NCI-H2029 treated with DMSO at 0.1 percent for 48 hours (cell line): Measurements from ENCODE around the gene FAM32A.

ENCODE experiments used
- DNase-seq: peaks from one replicate; lab custom pipeline; 2025; lab: John Stamatoyannopoulos, UW

The FAM32A gene

DNA sequence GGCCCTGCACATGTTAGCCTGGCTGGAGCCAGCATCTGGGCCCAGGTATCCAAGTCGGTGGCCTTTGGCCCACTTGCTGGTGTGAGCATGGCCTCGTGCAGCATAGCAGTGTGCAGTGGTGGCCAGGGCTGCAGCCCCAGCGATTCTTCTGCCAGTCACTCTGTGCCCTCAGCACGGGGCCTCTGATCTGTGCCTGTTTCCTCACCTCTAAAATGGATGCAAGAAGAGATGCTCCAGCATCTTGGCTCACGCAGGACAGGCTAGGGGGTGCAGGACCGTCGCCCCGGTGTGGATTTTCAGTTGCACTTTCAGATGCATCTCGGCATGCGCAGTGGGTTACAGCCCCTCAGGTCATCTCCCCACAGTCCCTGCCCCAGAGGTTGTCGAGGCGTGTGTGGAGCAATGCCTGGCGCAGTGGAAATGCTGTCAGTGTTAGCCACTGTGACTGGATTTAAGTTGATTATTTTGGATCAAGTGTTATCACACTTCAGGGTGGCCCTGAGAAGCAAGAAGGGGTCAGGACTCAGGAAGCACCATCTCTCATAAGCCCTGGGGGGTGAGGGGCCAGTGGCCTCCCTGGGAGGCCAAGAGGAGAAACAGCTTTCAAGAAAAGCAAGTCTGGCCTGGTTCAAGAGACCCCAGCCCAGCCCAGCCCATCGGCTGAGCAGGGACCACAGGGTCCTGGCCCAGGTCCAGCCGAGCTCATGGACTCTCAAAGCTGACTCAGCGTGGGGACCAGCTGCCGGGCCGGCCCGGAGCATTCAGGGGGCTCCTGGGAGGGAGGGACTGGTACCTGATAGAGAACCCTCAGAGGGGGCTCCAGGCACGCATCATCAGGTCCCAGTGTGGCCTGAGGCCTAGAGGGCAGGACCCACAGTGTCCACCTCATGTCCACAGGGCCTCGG lies 40.3 kb downstream of the FAM32A start:
- no peak for DNase-seq

DNA sequence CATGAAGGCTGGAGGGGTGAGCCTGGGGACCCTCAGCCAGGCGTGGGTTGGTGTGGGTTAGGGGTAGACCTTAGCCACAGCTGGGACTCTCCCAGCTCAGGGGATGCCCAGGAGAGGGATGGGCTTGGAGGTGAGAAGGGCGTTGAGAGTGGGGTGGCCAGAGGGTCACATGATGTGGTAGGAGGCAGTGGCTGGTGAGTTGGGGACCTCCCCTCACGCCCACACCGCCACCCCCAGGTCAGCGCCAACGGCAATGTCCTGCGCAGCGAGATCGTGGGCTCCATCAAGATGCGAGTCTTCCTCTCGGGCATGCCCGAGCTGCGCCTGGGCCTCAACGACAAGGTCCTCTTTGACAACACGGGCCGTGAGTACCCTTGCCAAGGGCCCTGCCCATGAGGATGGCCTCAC lies 41.0 kb downstream of the FAM32A start:
- DNase-seq, result no peak

DNA sequence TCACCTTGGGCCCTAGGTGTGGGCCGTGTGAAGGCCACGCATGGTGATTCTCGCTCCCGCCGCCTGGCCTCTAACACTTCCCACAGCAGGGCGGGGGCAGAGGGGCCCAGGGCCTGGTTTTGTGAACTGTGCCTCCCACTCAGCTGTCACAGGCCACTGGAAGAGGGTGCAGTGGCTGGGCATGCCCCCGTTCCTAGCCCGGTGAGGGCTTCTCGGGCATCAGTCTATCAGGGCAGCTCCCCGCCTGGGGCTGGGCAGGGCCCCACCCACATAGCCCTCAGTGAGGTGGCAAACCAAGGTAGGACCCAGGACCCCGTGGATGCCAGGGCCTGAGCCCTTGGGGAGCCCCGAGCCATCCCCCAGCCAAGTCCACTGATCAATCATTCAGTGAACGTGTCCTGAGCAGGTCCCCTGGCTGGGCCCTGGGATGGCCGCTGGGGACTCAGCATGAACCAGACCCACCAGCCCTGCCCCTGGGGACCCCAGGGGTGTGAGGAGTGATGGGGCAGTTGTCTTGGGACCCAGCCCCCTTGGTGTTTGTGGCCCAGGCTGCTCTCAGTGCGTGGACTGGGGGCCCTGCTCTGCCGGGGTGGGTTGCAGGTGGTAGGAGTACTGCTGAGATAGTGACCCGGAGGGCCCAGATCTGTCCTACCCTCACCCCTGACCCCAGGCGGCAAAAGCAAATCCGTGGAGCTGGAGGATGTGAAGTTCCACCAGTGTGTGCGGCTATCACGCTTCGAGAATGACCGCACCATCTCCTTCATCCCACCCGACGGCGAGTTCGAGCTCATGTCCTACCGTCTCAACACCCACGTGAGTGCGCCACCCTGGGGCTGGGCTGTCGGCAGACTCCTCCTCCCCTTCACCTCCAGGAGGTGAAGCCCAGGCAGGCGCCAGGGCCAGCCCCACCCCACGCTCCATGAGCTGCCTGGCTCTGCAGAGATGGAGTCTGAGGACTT lies 41.9 kb downstream of the FAM32A start:
- no peak for DNase-seq

DNA sequence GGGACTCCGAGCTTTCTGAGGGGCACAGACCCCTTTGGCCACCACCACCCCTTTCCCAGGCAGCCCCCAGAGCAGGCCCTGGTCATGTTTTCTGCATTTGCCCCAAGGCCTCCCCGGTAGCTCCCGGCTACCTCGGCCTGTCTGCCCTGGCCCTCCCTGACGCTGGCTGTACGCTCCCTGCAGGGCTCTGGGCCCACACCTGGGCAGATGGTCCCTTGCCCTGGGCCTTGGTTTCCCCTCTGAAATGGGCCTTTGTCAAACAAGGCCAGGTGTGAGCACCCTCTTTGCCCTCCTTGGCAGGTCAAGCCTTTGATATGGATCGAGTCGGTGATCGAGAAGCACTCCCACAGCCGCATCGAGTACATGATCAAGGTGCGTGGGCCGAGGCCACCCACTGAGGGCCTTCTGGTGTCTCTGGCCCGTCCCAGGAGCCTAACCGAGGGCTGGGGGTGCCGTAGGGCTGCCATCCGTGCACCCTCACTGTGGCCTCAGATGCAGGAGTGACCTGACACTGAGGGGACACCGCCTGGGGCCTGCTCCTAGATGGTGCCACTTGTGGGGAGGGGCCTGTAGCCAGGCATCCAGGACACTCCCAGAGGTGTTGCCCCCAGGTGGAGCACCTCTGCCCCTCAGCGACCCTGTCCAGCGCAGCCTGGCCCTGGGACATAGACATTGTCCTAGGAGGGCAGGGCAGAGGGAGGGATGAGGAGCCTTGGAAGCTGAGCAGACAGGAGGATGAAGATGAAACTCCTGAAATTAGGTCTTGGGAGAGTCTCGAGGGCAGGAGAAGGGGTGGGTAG lies 42.8 kb downstream of the FAM32A start:
- DNase-seq, result no peak

DNA sequence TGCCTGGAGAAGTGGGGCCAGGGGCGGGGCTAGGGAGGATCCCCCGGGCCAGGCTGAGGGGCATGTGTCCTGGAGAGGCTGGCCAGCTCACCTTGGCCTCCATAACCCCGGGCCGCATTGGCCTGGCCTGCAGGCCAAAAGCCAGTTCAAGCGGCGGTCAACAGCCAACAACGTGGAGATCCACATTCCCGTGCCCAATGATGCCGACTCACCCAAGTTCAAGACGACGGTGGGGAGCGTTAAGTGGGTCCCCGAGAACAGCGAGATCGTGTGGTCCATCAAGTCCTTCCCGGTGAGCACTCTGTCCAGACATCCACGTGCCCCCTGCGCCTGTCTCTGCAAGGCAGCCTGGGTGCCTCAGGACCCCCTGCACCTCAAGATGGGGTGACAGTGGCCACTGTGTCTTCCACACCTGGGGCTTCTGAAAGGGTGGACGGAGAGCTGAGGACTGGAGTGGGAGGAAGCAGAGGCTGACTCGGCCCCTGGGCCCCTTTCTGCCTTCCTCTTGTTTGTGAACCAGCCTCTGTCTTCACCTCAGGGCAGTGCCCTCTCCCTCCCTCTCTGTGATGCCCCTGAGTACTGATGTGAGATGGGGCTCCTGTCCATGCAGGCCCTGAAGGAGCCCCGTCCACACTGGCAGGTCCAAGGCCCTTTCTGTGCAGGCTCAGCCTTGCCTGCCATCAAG lies 43.6 kb downstream of the FAM32A start:
- no peak for DNase-seq

DNA sequence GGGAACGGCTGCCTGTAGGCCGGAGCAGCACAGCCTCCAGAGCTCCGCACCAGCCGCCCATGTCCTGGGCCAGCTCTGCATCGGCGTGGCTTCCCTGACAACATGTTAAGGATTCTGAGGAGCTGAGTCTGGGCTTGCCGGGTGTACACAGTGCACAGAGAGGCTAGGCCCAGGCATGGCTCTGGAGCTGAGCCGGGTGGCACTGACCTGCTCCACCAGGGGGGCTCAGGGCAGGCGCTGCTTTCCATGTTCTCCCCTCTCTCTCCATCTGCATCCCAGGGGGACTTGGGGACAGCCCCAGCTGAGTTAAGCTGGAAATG lies 44.1 kb downstream of the FAM32A start:
- no peak for DNase-seq

DNA sequence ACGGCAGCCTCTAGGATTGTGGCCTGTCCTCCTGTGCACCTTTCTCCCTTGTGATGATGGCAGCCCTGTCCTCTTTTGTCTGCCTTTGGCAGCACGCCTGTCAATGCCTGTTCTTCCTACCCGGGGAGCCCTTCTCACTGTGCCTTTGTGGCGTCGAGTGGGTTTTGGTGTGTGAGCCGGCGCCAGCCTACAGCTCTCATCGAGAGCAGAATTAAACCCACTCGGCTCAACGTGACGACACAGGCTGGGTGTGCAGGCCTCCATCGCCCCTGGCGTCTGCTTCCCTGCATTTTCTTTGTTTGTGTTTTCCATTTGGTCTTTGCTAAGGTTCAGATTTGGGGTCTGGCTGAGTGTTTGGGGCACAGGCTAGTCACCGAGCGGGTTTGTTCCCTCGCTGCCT lies 46.9 kb downstream of the FAM32A start:
- no peak for DNase-seq

DNA sequence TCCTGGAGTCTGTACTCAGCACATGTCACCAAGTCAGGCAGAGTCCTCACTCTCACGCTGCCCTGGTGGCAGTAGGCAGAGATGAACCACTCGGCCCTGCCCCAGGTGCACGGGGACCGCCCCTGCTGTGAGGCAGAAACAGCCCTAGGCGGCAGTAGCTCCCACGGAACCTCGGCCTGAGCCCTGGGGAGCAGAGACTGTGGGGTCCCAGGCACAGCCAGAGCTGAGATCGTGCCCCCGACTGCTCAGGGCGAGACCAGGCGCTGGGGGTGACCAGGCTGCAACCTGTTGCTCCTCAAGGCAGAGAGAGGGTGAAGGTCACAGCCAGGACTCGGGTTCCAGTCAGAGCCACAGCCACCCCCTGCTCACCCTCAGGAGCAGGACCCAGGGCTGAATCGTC lies 47.4 kb downstream of the FAM32A start:
- DNase-seq, result no peak

DNA sequence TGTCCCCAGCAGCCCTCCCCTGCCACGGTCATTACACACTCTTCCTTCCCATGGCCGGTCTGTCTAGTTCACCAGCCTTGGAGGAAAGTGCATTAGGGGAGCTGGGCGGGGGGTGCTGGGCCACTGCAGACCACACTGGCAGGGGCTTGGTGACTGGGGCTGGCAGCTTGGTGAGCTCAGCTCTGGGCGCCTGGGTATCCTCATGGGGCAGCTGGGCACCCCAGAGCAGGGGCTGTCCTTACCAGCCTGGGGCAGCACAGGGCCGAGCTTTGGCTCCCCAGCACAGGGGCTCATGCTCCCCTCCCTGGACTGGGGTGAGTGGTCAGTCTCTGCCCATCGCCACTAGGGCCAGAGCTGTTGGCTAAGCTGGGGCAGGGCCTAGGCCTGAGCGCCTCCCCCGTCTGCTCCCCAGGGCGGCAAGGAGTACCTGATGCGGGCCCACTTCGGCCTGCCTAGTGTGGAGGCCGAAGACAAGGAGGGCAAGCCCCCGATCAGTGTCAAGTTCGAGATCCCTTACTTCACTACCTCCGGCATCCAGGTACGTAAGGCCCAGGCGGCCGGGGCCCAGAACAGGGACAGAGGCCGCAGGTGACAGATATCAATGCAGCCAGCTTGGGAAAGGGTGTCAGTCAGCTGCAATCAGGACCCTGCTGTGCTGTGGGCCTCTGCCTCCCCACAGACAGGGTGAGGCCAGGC lies 48.0 kb downstream of the FAM32A start:
- DNase-seq, result no peak

- DNase-seq, result no peak
Measured at GRCh38 chr19:16233836-16234551, 48.8 kb downstream of the FAM32A start.

DNA sequence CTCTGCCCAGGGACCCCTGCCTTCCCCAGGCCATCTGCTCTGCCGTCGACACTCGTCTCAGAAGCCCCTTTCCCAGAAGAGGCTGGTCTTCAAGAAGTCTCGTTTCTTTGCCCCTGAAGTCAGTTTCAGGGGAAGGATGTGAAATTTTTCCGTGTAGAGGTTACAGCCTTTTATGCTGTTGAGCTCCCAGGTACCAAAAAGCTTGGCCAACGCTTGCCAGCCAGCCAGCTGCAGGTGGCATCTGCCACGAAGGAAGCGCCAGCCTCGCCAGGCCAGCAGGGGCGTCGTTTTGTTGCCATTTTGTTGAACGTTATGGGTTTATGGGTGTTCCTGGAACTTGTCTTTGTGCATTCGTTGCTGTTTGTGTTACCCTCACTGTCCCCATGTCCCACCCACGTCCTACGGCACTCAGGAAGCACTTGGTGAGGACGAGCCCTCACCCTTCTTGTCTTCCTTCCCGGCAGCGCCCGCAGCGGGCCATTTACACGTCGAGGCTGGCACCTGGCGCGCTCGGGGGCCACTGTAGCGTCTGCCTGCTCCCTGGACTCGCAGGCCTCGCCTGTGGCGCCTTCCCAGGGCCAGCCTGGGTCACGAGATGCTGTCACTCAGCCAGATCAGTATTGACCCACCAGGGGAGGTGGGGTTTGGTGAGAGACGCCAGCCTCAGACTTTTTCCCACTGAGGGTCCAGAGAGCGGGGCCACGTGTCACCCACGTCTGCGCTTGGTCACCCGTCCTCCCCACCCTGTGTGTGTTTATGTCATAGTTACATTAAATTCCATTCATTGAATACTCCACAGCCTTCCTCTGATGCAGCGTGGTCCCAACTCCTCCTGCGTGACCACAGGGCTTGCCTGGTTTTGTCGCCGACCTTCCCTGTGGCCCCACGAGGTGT lies 49.6 kb downstream of the FAM32A start:
- DNase-seq, result no peak

DNA sequence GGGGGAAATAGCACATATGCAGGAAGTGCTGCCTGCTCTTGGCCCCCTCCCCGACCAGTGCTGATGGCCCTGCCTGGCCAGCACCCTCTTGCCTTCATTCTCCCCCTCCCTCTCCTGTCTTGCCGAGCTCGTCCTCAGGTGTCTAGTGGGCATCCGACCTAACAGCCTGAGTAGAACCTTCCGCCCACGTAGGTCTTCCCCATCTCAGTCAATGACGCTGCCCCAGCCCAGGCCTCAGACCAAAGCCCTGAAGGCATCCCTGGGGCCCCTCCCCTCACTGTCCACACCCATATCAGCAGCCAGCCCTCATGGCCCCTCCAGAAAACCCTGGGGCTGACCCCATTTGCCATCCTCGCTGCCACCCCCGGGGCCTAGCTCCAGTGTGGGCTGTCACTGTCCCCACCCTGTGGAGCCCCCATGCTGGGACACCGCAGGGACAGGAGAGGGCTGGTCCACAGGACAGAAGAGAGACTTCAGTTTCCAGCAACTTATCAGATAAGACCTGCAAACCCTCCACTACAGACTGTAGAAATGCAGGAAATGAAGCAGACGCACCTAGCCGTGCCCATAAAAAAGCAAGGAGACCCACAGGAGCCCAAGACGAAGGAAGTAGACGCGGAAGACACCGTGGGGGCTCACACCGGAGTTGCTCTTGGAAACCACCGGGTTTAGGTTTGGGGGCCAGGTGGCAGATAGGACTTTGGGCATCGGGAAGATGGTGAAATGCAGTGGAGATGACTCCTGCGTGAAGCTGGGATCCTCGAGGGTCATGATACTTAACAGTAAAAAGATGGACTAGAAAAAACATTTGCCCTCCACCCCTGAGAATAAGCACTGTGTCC lies 50.8 kb downstream of the FAM32A start:
- no peak for DNase-seq
